ENCODE data around the gene VCL.

Gene VCL

DNA sequence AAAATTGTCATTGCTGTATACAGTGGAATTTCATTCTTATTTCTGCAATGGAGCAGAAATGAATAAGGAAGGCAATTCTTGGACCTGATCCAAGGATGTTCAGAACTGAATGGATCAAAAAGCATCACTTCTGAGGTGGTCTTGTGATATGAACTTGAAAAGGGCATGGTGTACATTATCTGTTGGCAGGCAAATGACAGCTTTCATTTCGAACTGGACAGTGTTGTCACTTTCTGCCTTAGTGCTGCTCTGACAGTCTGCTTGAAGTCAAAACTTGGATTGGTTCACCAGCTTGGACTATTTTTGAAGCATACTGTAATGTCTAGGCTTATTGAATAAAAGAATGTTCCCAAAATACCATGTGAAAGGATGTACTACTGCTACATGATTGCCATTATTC, 52.0 kb downstream of the VCL start:
- no peak for DNase-seq (ENCODE audit: low read depth)
- no peak overlapping the region for H3K4me3 ChIP-seq (ENCODE audit: control insufficient read depth, low read depth, low read length)
- TF ChIP-seq, protein P1, sequence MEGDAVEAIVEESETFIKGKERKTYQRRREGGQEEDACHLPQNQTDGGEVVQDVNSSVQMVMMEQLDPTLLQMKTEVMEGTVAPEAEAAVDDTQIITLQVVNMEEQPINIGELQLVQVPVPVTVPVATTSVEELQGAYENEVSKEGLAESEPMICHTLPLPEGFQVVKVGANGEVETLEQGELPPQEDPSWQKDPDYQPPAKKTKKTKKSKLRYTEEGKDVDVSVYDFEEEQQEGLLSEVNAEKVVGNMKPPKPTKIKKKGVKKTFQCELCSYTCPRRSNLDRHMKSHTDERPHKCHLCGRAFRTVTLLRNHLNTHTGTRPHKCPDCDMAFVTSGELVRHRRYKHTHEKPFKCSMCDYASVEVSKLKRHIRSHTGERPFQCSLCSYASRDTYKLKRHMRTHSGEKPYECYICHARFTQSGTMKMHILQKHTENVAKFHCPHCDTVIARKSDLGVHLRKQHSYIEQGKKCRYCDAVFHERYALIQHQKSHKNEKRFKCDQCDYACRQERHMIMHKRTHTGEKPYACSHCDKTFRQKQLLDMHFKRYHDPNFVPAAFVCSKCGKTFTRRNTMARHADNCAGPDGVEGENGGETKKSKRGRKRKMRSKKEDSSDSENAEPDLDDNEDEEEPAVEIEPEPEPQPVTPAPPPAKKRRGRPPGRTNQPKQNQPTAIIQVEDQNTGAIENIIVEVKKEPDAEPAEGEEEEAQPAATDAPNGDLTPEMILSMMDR (IDR thresholded peaks at IDR 0.05; ENCODE audit: control insufficient read depth, insufficient read depth, low read depth, low read length, missing control alignments), result no peak

DNA sequence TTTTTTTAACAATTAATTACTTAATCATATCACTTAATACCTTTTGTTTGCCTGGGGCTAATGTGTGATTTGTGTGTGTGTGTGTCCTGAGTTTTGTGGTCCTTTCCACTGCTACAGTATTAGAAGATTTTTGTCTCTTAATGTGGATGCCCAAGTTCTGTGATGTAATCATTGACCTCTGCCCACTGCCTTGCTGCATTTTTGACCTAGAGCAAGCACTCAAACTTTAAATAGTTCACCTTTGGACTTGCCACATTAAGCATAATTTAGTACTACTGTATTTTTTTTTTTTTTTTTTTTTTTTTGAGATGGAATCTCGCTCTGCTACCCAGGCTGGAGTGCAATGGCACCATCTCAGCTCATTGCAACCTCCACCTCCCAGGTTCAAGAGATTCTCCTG, 52.7 kb downstream of the VCL start:
- H3K4me3 ChIP-seq (ENCODE audit: control insufficient read depth, low read depth, low read length), result no peak overlapping the region
- TF ChIP-seq, protein P1 (IDR thresholded peaks at IDR 0.05; ENCODE audit: control insufficient read depth, insufficient read depth, low read depth, low read length, missing control alignments), result no peak
- DNase-seq (ENCODE audit: low read depth), result no peak

- TF ChIP-seq, protein P1 (IDR thresholded peaks at IDR 0.05; ENCODE audit: control insufficient read depth, insufficient read depth, low read depth, low read length, missing control alignments), result no peak
- no peak for DNase-seq (ENCODE audit: low read depth)
Observed at GRCh38 chr10:74051736-74052342, 53.9 kb downstream of the VCL start.

DNA sequence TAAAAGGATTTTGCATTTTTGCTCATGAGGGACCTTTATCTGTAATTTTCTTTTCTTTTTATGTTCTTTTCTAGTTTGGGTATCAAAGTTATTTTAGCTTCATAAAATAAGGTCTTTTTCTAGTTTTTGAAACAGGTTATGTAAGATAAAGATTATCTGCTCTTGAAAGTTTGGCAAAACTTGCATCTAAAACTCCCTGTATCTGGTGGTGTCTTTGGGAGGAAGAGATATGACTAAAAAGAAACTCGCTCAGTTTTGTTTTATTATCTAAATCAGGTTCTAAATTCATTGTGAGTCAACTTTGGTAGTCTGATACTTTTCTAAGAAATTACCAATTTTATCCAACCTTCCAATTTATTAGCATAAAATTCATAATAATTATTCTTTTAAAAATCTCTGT, 55.1 kb downstream of the VCL start:
- no peak overlapping the region for H3K4me3 ChIP-seq (ENCODE audit: control insufficient read depth, low read depth, low read length)
- TF ChIP-seq, protein P1 (IDR thresholded peaks at IDR 0.05; ENCODE audit: control insufficient read depth, insufficient read depth, low read depth, low read length, missing control alignments), result no peak
- DNase-seq (ENCODE audit: low read depth), result no peak

More at GRCh38 chr10:74051736-74052342, 53.9 kb downstream of the VCL start:
- H3K4me3 ChIP-seq (ENCODE audit: control insufficient read depth, low read depth, low read length), result no peak overlapping the region

- no peak overlapping the region for H3K4me3 ChIP-seq (ENCODE audit: control insufficient read depth, low read depth, low read length)
- TF ChIP-seq, protein P1 (IDR thresholded peaks at IDR 0.05; ENCODE audit: control insufficient read depth, insufficient read depth, low read depth, low read length, missing control alignments), result no peak
- DNase-seq (ENCODE audit: low read depth), result no peak
Observed at GRCh38 chr10:74055383-74056049, 57.6 kb downstream of the VCL start.

GRCh38 chr10:74056050-74056818, 58.3 kb downstream of the VCL start:
- TF ChIP-seq, protein P1 (IDR thresholded peaks at IDR 0.05; ENCODE audit: control insufficient read depth, insufficient read depth, low read depth, low read length, missing control alignments), result no peak
- no peak for DNase-seq (ENCODE audit: low read depth)
- no peak overlapping the region for H3K4me3 ChIP-seq (ENCODE audit: control insufficient read depth, low read depth, low read length)
